A549 (cell line): ENCODE results near the gene GNG7. TPM values are rescaled to one million over a fixed set of nuclear protein-coding genes. Genes with fewer than 3 reads are reported as not detected.

Source experiments
- ATAC-seq, 2 experiments: fragments of 200-7000 bp in 1 of 2; fragments of >200 bp in 1 of 2; cut with Nextera tagmentation in 1 of 2; cut with Tn5 transposase in 1 of 2; 3 replicates each; pipeline versions ENCODE4 v1.8.0 to v1.9.1; 2018 to 2020; ENCODE audit warnings: mild to moderate bottlenecking in 1 of 2, moderate library complexity in 1 of 2
- CTCF ChIA-PET: fragments of 300-600 bp; sonication (Branson Sonifier 250); formaldehyde crosslinking; extraction: SDS; loops from one replicate; lab custom pipeline; 2021; ENCODE audit warnings: antibody characterized with exemption, inconsistent platforms; lab: Yijun Ruan, JAX
- POLR2A ChIA-PET: fragments of 350-600 bp; formaldehyde crosslinking; extraction: SDS; loops from one replicate; lab custom pipeline; 2021; ENCODE audit warnings: antibody characterized with exemption, inconsistent platforms; lab: Yijun Ruan, JAX
- DNase-seq, 2 experiments: peaks; one replicate each; pipeline versions ENCODE4 v3.0.0 to v3.0.0-alpha.2; 2011 to 2016; ENCODE audit warnings: low read depth in 1 of 2, low spot score in 1 of 2
- FAIRE-seq: peaks from 2 replicates; lab custom pipeline; 2011; peaks lifted over from hg19 to GRCh38; lab: Jason Lieb, UNC
- H3K27ac ChIP-seq, 2 experiments: fragments of >200 bp; sonication (Bioruptor Twin); formaldehyde crosslinking; 3 replicates each; pipeline ENCODE4 v1.5.1; 2016 to 2017
- H3K4me1 ChIP-seq: fragments of >200 bp; sonication (Bioruptor Twin); formaldehyde crosslinking; 3 replicates; pipeline ENCODE4 v1.6.1; 2016
- H3K4me2 ChIP-seq: fragments of >200 bp; sonication (Bioruptor Twin); formaldehyde crosslinking; 3 replicates; pipeline ENCODE4 v1.6.1; 2016
- H3K4me3 ChIP-seq: fragments of >200 bp; sonication (Bioruptor Twin); formaldehyde crosslinking; 3 replicates; pipeline ENCODE4 v1.5.1; 2016
- H3K9me3 ChIP-seq: fragments of >200 bp; sonication (Bioruptor Twin); formaldehyde crosslinking; 3 replicates; pipeline ENCODE4 v1.6.1; 2016
- BHLHE40 ChIP-seq: IDR thresholded peaks from 2 replicates; pipeline ENCODE4 v1.6.1; 2012; ENCODE audit warnings: low read depth, low read length, inconsistent platforms
- CHD4 ChIP-seq: fragments of 200-600 bp; sonication (generic); IDR thresholded peaks from 2 replicates; pipeline ENCODE4 v1.6.1; 2016; ENCODE audit warnings: antibody characterized with exemption, mild to moderate bottlenecking, borderline replicate concordance
- EP300 ChIP-seq, 2 experiments: fragments of >200 bp; sonication (Bioruptor Twin); formaldehyde crosslinking; IDR thresholded peaks; 2 replicates in 1 of 2; 3 replicates in 1 of 2; pipeline ENCODE4 v1.6.1; 2016 to 2017
- ESRRA ChIP-seq: fragments of 150-350 bp; IDR thresholded peaks from 2 replicates; pipeline ENCODE4 v1.6.1; 2014; ENCODE audit warnings: mild to moderate bottlenecking, low read length, borderline replicate concordance
- FOSL2 ChIP-seq, 2 experiments: fragments of 450-650 bp in 1 of 2; fragments of >200 bp in 1 of 2; sonication (Bioruptor Twin) in 1 of 2; formaldehyde crosslinking; IDR thresholded peaks; 2 replicates each; pipeline versions ENCODE4 v1.5.0 to v1.6.1; 2016 to 2020; ENCODE audit warnings: mild to moderate bottlenecking in 1 of 2, moderate library complexity in 1 of 2
- HMGXB4 ChIP-seq: fragments of 250-450 bp; sonication (Bioruptor Pico); IDR thresholded peaks from 2 replicates; pipeline ENCODE4 v1.5.0; 2021; ENCODE audit warnings: mild to moderate bottlenecking, moderate library complexity, borderline replicate concordance
- JUN ChIP-seq, 2 experiments: fragments of >200 bp; sonication (Bioruptor Twin); formaldehyde crosslinking; IDR thresholded peaks; 2 replicates in 1 of 2; 3 replicates in 1 of 2; pipeline ENCODE4 v1.6.1; 2016 to 2017
- KDM1A ChIP-seq: fragments of 200-600 bp; sonication (generic); IDR thresholded peaks from 2 replicates; pipeline ENCODE4 v1.6.1; 2016; ENCODE audit warnings: low read depth, mild to moderate bottlenecking
- MAFK ChIP-seq: fragments of 450-650 bp; IDR thresholded peaks from 2 replicates; pipeline ENCODE4 v1.6.1; 2014; ENCODE audit not compliant: partially characterized antibody
- MAZ ChIP-seq: fragments of 150-350 bp; IDR thresholded peaks from 2 replicates; pipeline ENCODE4 v1.6.1; 2014; ENCODE audit warnings: antibody characterized with exemption, low read depth, low read length, borderline replicate concordance
- MYC ChIP-seq: IDR thresholded peaks from 2 replicates; pipeline ENCODE4 v1.6.1; 2012; ENCODE audit warnings: mild to moderate bottlenecking, inconsistent platforms, low read length, improper control_type of control experiment, borderline replicate concordance
- NFE2L2 ChIP-seq: fragments of 150-350 bp; conservative IDR thresholded peaks from 2 replicates; pipeline ENCODE4 v1.6.1; 2014; ENCODE audit warnings: low read length
- PHF8 ChIP-seq: fragments of 200-600 bp; sonication (generic); IDR thresholded peaks from 2 replicates; pipeline ENCODE4 v1.6.1; 2016; ENCODE audit warnings: low read depth, mild to moderate bottlenecking, antibody characterized with exemption, moderate library complexity, borderline replicate concordance
- POLR2A ChIP-seq: IDR thresholded peaks from 2 replicates; pipeline ENCODE4 v1.6.1; 2012; ENCODE audit warnings: mild to moderate bottlenecking, low read length
- RCOR1 ChIP-seq: fragments of 150-350 bp; IDR thresholded peaks from 2 replicates; pipeline ENCODE4 v1.6.1; 2014; ENCODE audit warnings: antibody characterized with exemption, low read length, low read depth
- RFX5 ChIP-seq: fragments of 450-650 bp; IDR thresholded peaks from 2 replicates; pipeline ENCODE4 v1.7.1; 2014; ENCODE audit warnings: antibody characterized with exemption, mild to moderate bottlenecking, moderate library complexity
- RNF2 ChIP-seq: fragments of 200-600 bp; sonication (generic); IDR thresholded peaks from 2 replicates; pipeline ENCODE4 v1.6.1; 2016; ENCODE audit warnings: low read depth, mild to moderate bottlenecking, antibody characterized with exemption, moderate library complexity, borderline replicate concordance
- ZC3H11A ChIP-seq: fragments of 450-650 bp; IDR thresholded peaks from 2 replicates; pipeline ENCODE4 v1.6.1; 2014; ENCODE audit warnings: antibody characterized with exemption, mild to moderate bottlenecking
- ZFP36 ChIP-seq: fragments of 450-650 bp; IDR thresholded peaks from 2 replicates; pipeline ENCODE4 v1.6.1; 2014; ENCODE audit warnings: borderline replicate concordance; ENCODE audit not compliant: partially characterized antibody
- ZSCAN20 ChIP-seq: fragments of 250-450 bp; sonication (Bioruptor Pico); IDR thresholded peaks from 2 replicates; pipeline ENCODE4 v1.8.0; 2022; ENCODE audit warnings: mild to moderate bottlenecking, moderate library complexity
- WGBS: methylation state at CpG from one replicate; pipeline ENCODE4 v1.1.6; 2017; ENCODE audit errors: missing lambda C conversion rate; 5-methylcytosine and 5-hydroxymethylcytosine counted together
- polyA plus RNA-seq, 4 experiments: library from polyadenylated mRNA; depleted of rRNA in 3 of 4; stranded (reverse); fragments of >200 nt; fragmentation: RNase III in 1 of 4; extraction: RNeasy Plus Mini Kit Qiagen cat#74134 plus additional on column Dnase treatment in 1 of 4; gene quantifications; 2 replicates in 3 of 4; 3 replicates in 1 of 4; pipeline ENCODE4 v1.2.3, GENCODE V29; 2011 to 2017
- TF ChIP-seq, protein P1 (sequence below): fragments of >200 bp; sonication (Bioruptor Twin); formaldehyde crosslinking; IDR thresholded peaks from 3 replicates; pipeline ENCODE4 v1.6.1; 2016

GNG7 gene
- polyA plus RNA-seq, 2 of the 4 experiments (the other 2 are of a cell fraction): 0.06 to 0.08 TPM

DNA sequence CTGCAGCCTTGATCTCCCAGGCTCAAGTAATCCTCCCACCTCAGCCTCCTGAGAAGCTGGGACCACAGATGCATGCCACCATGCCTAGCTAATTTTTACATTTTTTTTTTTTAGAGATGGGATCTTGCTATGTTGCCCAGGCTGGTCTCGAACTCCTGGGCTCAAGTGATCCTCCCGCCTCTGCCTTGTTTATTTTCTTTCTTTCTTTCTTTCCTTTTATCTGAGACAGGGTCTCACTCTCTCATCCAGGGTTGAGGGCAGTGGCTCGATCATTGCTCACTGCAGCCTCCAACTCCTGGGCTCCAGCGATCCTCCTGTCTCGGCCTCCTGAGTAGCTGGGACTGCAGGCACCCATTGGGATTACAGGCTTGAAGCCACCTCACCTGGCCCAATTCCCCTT lies 3.8 kb upstream of the GNG7 start:
- Histone ChIP-seq H3K4me3 (no peak overlapping the region), H3K4me2 (no peak overlapping the region), H3K9me3 (no peaks in the 10 kb centered on the region), H3K4me1 (no peaks in the 10 kb centered on the region), H3K27ac (no peak overlapping the region)
- ATAC-seq: no peak
- FAIRE-seq: no peak
- POLR2A ChIA-PET: no interaction called here
- TF ChIP-seq HMGXB4 (no peak), KDM1A (no peak), ZSCAN20 (CRISPR knock-in tag) (no peak), ESRRA (no peak), POLR2A (no peak), BHLHE40 (no peak), PHF8 (no peak), FOSL2 (IDR thresholded peaks at IDR 0.05) (no peak), FOSL2 (CRISPR knock-in tag; IDR thresholded peaks at IDR 0.05) (no peak), EP300 (IDR thresholded peaks at IDR 0.05) (no peak), ZC3H11A (no peak), MYC (no peak), RFX5 (no peak), RNF2 (no peak), NFE2L2 (no peak), ZFP36 (no peak), RCOR1 (no peak)
- TF ChIP-seq, protein P1, sequence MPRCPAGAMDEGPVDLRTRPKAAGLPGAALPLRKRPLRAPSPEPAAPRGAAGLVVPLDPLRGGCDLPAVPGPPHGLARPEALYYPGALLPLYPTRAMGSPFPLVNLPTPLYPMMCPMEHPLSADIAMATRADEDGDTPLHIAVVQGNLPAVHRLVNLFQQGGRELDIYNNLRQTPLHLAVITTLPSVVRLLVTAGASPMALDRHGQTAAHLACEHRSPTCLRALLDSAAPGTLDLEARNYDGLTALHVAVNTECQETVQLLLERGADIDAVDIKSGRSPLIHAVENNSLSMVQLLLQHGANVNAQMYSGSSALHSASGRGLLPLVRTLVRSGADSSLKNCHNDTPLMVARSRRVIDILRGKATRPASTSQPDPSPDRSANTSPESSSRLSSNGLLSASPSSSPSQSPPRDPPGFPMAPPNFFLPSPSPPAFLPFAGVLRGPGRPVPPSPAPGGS: no peak
- CTCF ChIA-PET: interaction anchor here (1.1 kb wide), 1 partner anchor 43 kb away, joined by 3 read pairs; no protein-coding TSS in a partner anchor
- no peak for DNase-seq
- WGBS: 55% methylated on average over 4 of the region's 5 CpGs

DNA sequence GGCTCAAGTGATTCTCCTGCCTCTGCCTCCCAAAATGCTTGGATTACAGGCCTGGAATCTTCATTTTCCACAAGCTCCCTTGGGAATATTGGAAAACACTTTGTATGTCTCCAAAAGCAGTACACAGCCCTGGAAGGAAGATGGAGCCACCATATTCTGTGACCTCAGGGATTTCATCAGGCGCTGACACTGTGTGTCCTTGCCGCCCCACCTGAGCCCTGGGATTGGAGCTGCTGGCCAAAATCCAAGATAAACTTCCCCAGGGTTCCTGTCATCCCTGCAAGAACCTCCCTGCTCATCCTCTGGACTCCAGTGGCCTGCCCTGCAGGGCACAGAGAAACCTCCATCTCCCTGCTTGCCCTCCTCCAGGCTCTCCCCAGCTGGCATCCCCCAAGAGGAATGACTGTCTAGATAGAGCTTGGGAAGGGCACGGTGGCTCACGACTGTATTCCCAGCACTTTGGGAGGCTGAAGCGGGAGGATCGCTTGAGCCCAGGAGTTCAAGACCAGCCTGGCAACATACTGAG lies 1.3 kb upstream of the GNG7 start:
- ATAC-seq (no peak), FAIRE-seq (no peak), DNase-seq (no peak)
- WGBS: 58% methylated on average over 6 of the region's 6 CpGs
- H3K27ac ChIP-seq: no peak overlapping the region
- no peak overlapping the region for H3K4me3 ChIP-seq
- no peak overlapping the region for H3K4me2 ChIP-seq
- H3K4me1 ChIP-seq: no peaks in the 10 kb centered on the region
- ChIA-PET POLR2A (no interaction called here), CTCF (no interaction called here)
- no peaks in the 10 kb centered on the region for H3K9me3 ChIP-seq
- no peak for TF ChIP-seq JUN (IDR thresholded peaks at IDR 0.05)
- TF ChIP-seq MAZ: no peak
- no peak for TF ChIP-seq HMGXB4

DNA sequence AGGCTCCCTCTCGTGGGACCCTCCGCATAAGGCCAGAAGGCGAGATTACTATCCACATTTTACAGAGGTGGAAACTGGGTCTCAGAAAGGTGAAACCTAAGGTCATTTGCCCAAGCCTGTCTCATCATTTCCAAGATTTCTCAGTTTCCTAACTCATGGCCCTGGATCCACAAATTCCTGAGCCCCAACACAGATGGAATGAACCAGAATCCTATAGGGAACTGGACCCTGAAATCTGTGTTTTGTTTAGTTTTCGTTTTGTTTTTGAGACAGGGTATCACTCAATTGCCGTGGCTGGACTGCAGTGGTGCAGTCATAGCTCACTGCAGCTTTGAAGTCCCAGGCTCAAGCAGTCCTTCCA lies 563 bp upstream of the GNG7 start:
- peak overlapping the region; percentile 49 for H3K4me3 ChIP-seq
- TF ChIP-seq CHD4 (peak; percentile 44; the same call in 1 of the 2 replicates), MAFK (no peak)
- TF ChIP-seq, all 56 proteins: peak for 1
- no peak for ATAC-seq
- WGBS: 50% methylated on average over 5 of the region's 5 CpGs
- ChIA-PET POLR2A (no interaction called here), CTCF (interaction anchor here (1.6 kb wide), 1 partner anchor 55 kb away, joined by 3 read pairs; no protein-coding TSS in a partner anchor)
- Histone ChIP-seq H3K4me1 (no peaks in the 10 kb centered on the region), H3K9me3 (no peaks in the 10 kb centered on the region), H3K4me2 (peak overlapping the region; percentile 78), H3K27ac (peak overlapping the region in 1 of 2 experiments; percentile 32; a peak in 1 of 6 replicates)
- DNase-seq: no peak
- no peak for FAIRE-seq
